ENCODE results near the gene LYZL4. TPM values are rescaled to one million over a fixed set of nuclear protein-coding genes. Genes with fewer than 3 reads are reported as not detected.

The LYZL4 gene
- polyA plus RNA-seq, 3 donors = not detected

DNA sequence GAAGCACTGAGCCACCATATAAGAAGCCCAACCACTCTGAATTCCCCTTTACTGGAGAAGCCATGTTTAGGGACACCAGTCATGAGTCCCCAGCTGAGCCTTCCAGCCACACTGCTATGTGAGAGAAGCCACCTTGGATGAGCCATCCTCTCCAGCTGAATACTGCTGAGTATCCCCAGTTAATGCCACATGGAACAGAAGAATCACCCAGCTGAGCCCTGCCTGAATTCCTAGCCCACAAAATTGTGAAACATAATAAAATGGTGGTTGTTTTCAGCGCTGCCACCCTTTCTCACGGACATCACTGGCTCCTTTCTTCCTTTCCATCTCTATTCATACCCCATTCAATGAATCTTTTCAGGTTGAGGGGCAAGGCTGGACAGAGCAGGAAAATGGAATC lies 22.1 kb upstream of the LYZL4 start:
- no peak for DNase-seq (ENCODE audit: extremely low read depth in 1 of 11, low read depth in 9 of 11, low spot score in 4 of 11)

DNA sequence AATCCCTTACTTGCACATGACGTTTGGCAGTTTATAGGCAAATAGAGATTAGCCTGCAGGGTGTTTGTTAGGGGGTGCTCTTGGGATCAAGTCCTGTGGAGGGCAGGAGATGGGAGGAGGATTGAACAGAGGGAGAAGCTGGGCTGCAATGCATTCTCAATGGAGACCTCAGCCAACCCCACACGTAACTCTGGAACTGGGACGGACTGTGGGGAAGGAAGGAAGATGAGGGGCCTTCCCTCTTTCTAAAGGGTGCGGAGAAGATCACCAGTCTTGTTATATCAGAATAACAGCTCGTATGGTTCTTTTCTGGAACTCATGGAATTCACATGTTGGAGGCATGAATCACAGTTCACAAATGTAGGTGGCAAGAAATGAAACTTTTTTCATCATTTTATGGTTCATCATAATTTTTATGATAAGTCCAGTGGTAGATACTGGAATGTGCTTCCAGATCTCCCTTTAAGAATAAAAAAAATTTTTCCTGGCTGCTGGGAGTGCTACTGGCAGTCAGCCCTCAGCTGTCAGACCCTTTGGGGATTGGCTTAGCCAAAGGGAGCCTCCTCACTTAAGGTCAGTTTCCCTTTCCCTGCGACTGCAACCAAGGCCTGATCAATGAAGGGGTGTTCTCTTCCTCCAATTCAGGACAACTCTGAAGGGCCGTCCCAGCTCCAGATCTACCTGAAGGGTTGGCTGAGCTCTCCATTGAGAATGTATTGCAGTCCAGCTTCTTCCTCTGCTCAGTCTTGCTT lies 20.5 kb upstream of the LYZL4 start:
- no peak for DNase-seq (ENCODE audit: extremely low read depth in 1 of 11, low read depth in 9 of 11, low spot score in 4 of 11)

DNA sequence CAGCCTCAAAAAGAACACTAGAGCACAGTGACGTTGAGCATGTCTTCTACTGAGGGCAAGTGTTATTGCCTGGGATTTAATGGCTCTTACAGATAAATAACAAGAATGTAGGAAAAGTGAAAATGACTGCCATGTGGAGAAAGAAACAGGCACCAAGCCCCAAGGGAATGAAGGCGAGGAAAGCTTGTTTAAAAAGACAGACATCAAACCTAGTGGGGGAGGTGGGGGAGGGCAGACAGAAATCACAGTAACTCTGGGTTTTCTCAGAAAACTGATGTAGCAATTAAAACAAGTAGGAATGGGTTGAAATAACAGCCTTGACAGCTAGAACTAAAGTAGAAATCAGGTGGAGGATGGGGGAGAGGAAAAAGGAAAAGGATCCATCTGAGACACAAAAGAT lies 18.4 kb upstream of the LYZL4 start:
- DNase-seq (ENCODE audit: extremely low read depth in 1 of 11, low read depth in 9 of 11, low spot score in 4 of 11) = no peak

DNA sequence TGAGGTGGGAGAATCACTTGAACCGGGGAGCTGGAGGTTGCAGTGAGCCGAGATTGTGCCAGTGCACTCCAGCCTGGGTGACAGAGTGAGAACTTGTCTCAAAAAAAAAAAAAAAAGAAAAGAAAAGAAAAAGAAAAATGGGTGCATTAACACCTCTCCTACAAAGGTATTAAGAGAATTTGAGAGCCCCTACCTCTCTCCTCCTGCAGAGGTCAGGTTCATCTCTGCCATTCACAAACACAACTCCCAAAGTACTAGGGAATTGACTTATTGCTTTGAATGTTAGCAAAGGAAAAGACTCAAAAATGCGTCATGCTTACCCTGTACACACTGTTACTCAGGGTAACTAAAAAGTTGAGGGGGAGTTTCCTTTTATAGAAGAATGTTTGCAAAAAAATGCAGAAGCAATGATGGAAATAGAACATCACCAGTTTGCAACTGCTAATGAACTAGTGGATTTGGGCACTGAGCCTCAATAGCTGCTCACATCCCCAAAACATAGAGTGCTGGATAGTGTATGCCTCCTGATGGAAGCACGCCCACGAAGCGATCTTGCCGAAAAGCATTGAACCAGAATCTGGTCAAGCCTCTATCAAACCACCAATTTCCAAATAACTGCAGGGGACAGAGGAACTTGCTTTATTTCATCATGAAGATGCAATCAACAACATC lies 15.5 kb upstream of the LYZL4 start:
- DNase-seq (ENCODE audit: extremely low read depth in 1 of 11, low read depth in 9 of 11, low spot score in 4 of 11) = no peak

DNA sequence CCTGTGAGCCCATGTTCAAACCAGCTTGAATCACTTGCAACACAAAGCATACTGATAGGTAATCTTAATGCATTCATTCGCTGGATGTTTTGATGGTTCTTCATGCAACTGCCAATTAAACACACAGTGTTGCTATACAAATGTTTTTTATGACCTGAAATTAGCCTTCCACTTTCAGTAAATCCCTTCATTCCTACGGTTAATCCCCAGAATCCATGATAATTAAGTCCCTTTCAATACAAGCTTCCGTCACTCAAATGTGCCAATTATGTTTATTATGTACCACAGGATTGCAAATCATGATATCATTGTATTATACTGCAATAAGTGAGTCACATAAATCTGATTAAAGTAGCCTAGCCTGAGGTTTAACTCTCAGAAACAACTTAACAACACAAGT lies 14.5 kb upstream of the LYZL4 start:
- DNase-seq (ENCODE audit: extremely low read depth in 1 of 11, low read depth in 9 of 11, low spot score in 4 of 11) = no peak

DNA sequence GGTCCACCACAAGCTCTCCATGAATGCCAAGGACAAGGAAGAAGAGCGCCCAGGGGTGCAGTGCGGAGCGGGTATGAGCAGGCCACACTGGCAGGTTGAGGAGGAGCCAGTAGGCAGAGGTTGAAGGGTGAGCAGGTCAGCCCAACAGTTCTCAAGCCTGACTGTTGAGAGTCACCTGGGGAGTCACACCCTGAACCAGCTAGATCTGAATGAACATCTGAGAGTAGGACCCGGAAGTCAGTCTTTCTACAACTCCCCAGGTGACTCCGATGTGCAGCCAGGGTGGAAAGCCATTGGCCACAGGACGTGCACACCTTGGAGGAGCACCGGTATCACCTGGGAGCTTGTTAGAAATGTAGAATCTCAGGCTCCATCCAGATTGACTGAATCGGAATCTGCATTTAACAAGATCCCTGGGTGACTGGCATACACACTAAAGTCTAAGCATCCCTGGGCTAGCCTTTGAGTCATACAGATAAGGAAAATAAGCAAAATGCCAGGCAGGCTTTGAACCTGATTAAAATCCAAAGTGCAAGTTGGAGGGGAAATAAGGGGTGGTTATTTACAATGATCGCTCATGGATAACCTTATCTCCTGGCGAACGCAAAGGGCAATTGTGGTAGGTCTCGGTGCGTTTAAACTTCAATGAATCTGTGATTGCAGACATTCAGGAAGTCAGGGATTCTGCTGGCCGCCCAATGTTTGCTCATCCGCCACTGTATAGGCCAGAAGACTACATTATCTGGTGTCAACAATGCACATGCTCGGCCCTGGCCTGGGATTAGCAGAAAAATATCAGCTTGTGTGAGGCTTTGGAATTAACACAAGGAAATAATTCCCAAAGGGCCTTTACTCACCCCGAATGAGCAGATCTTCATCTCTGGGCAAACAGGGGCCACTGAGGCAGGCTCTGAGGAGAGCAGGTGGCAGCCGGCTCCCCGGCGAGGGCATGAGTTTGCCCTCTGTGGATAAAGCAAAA lies 11.7 kb upstream of the LYZL4 start:
- DNase-seq (ENCODE audit: extremely low read depth in 1 of 11, low read depth in 9 of 11, low spot score in 4 of 11) = no peak

DNA sequence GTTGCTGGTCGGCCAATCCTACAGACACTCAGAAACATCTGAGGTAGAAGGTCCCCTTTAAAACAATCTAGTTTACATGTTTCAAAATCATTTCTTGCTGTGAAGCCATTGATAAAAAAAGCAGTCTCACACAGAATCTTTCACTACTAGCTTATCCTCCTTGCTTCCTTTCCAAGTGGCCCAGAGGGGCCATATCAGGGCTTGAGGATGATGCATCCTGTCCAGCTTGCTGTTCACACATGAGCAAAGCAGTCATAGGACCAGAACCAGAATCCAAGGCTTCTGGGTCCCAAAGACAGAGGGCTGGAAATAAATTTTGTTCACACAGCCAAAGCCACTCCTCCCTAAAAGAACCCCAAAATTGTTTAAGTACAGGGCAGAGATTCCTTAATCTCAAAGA lies 9.2 kb upstream of the LYZL4 start:
- no peak for DNase-seq (ENCODE audit: extremely low read depth in 1 of 11, low read depth in 9 of 11, low spot score in 4 of 11)

DNA sequence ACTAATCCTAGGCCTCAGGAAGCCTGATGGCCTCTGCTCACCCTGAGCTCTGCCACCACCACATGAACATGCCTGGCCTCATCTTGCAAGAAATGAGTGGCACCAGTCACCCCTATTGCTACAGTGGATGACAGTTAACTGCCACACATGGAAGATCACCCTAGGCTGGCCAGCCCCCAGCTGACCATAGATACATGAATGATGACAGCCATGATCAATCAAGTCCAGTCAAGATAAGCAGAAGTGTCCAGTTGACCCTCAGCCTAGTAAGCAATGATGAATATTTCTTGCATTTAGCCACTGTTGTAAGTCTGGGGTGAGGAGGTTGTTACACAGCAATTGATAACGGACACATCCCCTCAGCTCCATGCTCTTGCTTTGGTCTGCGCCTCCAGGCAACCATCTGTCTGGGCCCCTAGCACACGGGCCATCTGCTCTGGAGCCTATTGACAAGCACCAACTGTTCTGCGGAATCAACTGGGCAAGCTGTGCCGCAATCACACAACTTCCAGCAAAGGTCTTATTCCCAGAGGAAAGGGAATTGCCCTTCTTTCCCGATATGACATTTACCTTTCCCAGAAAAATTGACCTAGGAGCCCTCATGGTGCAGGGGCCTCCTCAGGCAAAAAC lies 2.2 kb upstream of the LYZL4 start:
- DNase-seq (ENCODE audit: extremely low read depth in 1 of 11, low read depth in 9 of 11, low spot score in 4 of 11) = no peak

DNA sequence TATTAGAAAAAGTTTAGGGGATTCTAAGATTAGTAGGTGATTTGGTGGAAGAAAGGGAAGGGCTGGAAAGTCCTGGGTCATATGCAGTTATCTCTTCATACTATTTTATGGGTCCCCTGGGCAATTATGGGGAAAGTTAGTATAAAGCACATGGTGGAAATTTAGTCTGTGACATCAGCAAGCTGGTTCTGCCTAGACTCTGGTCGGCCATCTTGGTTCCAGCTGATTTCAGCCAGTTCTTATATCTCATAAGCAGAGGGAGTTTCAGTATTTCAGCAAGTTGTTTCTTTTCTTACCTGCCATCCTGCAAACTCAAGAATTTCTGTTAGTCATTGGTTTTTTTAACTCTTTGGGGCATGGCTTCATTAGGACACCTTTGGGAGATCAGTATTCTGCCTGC lies 1.0 kb upstream of the LYZL4 start:
- DNase-seq (ENCODE audit: extremely low read depth in 1 of 11, low read depth in 9 of 11, low spot score in 4 of 11) = no peak

DNA sequence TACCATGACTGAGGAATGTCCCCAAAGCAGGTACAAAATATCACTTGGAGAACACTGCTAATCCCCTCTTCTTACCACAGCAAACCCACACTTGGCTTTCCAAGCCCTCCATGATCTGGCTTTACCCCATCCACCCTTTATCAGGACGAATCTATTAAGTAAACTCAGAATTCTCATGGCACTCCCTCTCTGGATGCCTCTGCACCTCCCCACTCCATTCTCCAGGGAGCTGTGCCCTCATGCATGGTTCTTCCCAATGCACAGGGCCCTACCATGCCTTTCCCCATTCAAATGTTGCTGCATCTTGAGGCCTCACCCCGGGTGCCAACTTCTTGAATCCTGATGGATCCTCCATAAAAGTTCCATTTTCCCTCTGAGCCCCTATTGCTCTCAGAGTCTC lies 2.3 kb downstream of the LYZL4 start:
- no peak for DNase-seq (ENCODE audit: extremely low read depth in 1 of 11, low read depth in 9 of 11, low spot score in 4 of 11)

DNA sequence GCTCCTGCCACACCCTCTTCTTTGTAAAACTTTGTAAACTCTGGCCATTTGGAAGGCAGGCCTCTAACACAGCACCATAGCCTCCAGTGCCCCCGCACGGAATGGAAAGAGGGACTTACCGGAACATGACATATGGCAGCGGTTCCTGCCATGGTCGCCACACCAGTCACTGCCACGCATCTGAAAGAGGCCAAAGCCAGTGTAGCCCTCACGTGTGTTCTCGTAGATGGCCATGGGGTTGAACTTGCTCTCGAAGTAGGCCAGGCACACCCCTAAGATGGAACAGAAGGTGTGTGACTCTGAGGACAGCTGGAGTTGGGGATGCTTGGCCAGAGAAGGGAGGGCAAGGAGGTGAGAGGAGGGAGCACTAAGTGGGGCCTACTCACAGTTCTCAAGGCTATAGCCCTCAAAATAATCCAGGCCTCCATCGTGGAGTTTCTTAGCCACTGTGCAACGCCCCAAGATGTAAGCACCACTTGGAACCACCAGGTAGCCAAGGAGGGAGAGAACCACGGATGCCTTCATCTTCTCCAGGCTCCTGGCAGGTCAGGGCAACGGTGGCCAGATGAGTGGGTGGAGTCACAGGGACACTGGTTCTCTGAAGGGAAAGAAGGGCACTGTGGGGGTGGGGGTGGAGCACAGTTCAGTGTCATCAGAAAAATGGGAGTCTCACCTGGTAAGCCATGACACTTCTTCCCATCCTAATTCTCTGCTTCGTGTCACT lies 3.5 kb downstream of the LYZL4 start:
- no peak for DNase-seq (ENCODE audit: extremely low read depth in 1 of 11, low read depth in 9 of 11, low spot score in 4 of 11)

DNA sequence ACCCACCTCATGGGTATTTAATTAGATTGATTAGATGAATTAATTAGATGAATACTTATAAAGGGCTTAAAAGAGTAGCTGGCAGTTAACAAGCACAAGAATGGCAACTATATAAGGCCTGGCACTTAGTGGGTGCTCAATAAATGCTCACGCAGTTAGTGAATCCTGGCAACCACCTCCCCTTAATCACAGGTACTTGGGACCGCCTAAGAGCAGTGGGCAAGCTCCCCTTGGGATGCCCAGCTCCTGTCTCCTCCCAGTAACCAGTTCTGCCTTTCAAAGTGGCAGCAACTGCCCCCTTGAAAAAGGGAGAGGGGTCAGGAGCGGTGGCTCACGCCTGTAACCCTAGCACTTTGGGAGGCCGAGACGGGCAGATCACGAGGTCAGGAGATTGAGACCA lies 4.6 kb downstream of the LYZL4 start:
- no peak for DNase-seq (ENCODE audit: extremely low read depth in 1 of 11, low read depth in 9 of 11, low spot score in 4 of 11)

DNA sequence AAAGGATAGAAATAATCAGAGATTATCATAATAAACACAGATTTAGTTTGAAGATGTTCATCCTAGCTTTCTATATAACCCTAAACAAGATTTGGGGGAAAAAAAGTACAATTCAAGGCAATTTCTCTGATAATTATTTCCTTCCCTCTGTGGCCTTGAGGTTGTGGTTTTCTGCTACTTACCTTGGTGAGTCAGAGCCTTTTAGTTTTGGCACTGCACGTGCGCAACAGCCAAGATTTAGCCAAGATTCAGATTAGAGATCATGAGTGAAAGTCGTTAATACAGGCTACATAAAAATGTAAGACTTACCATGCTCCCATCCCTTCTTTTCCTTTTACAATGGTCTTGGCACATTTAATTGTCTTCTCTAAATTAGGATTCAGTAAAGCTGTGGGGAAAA lies 6.7 kb downstream of the LYZL4 start:
- no peak for DNase-seq (ENCODE audit: extremely low read depth in 1 of 11, low read depth in 9 of 11, low spot score in 4 of 11)

DNA sequence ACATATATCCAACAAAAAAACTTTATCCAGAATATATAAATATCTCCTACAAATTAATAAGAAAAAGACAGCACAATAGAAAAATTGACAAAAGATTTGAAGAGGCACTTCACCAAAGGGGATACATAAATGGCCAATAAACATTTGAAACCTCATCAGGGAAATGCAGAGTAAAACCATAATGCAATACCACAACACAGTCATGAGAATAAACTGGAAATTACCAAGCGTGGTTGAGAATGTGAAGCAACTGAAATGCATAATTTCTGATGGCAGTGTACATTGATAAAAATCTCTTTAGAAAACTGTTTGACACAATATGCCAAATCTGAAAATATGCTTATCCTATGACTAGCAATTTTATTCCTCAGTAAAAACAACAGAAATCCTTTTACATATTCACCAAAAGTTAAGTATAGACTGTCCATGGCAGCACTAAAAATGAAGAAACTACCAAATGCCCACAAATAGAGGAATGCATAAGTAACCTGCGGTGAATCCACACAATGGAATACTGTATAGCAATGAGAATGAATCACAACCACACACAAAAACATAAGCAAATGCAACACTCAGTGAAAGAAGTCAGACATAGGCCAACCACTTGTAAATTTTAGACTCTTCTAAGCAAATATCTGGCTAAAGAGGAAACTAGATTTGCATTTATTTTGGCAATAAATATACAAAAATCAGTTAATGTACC lies 7.9 kb downstream of the LYZL4 start:
- DNase-seq (ENCODE audit: extremely low read depth in 1 of 11, low read depth in 9 of 11, low spot score in 4 of 11) = no peak

DNA sequence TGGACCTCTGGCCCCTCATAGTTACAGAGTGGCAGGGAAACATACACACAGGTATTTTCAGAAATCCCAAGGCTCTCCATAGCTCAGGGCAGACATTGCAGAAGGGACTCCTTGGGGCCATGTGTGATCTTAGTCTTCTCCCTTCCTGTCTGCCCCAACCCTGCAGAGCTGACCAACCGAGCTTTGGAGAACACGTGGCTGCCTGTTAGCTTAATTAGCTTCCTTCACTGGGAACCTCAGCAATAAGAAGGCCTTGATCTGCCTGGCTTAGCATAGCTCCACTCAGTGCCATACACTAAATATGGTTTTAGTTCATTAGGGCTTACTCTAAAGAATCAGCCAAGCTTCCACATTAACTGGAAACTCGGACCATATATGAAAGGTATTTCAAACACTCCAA lies 12.3 kb downstream of the LYZL4 start:
- DNase-seq (ENCODE audit: extremely low read depth in 1 of 11, low read depth in 9 of 11, low spot score in 4 of 11) = no peak

DNA sequence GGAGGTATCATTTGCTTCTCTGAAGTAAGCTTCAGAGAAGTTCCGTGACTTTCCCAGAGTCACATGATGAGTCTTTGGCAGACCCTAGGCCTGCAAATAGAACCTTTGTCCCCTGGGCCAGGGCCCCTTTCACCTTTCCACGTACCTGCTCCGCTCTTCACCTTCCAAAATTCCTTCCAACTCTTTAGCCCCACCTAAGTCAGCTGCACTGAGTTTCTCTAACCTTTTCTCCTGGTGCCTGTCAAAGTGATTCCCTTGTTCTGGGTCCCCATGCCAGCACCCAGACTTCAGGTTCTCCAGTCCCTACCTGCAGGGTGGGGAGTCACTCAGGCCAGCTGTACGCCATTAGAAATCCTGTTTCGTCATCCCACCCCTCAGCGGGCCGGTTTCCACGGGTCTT lies 12.8 kb downstream of the LYZL4 start:
- no peak for DNase-seq (ENCODE audit: extremely low read depth in 1 of 11, low read depth in 9 of 11, low spot score in 4 of 11)

DNA sequence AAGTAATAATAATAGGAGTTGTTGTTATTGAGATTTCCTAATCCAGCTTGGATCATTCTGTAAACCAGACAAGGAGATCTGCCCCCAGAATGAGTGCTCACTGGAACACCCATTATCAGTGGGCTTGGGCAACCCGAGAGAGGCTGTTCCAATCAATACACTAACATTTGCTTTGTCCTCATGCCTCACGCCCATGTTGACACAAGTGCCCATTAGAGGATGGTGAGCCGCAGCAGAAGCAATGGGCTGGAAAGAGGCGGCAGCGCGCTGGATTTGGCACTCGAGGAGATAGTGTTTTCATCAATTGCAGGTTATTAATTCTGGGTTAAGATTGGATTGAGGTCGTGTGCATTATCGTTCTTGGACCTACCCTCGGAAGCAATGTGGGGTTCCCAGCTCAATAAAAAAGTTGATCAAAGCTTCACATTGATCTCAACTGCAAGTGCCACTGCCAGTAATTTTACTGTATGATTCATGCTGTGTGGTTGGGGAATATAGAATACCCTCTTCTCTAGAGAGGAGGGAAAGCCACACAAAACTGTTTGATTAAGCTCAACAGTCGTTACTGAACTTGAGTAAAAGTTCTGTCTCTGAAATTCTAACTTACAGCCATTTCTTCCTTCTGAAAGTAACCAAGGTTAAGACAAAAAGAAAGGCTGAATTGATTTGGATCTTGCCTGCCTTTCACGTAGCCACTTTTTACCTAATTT lies 15.7 kb downstream of the LYZL4 start:
- no peak for DNase-seq (ENCODE audit: extremely low read depth in 1 of 11, low read depth in 9 of 11, low spot score in 4 of 11)
